GM15510 (cell line): ENCODE measurements around the gene ZNF831.

Experiments used
- POLR2A ChIP-seq: IDR thresholded peaks from 3 replicates; pipeline ENCODE4 v1.6.1; 2011; ENCODE audit warnings: borderline replicate concordance; ENCODE audit not compliant: insufficient read length; ENCODE audit errors: extremely low read depth

Gene ZNF831

DNA sequence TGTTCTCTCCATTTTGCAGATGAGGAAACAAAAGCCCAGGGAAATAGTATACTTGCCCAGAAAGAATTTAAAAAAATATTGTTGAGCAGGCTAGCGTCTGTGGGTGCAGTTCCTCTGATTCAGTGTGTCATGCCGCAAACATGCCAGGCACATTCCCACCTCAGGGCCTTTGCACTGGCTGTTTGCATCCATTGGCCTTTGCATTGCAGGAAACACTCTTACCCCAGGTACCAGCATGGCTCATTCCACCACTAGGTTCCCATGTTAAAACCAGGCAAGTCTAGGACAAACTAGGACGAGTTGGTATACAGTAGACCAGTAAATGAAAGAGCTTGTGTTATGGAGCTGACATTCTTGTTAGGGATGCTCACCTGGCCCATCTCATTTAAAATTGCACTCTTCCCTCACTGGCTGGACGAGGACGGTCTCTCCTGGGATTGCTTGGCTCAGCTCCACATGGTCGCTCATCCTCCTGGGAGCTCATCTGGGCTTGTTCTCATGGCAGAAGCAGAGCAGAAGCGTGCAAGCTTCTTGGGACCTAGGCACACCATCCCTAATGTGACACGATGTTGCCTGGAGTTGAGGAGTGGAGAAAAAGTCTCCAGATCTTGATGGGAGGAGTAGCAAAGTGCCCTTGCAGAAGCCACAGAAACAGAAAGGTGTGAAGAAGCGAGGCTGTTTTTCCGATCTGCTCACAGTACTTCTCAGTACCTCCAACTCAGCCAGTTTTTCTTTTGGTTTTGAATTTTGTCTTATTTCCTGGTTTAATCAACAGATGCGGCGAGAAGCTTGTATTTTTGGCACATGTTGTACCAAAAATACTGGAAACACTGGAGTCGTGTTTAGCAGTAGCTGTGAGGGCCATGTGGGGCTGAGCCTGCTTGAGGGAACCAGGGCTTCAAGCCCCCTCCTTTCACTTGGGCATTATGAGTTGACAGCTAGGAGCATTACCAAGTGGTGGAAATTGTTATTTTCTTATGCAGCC is 13.9 kb downstream of the ZNF831 start:
- no peak for TF ChIP-seq POLR2A

DNA sequence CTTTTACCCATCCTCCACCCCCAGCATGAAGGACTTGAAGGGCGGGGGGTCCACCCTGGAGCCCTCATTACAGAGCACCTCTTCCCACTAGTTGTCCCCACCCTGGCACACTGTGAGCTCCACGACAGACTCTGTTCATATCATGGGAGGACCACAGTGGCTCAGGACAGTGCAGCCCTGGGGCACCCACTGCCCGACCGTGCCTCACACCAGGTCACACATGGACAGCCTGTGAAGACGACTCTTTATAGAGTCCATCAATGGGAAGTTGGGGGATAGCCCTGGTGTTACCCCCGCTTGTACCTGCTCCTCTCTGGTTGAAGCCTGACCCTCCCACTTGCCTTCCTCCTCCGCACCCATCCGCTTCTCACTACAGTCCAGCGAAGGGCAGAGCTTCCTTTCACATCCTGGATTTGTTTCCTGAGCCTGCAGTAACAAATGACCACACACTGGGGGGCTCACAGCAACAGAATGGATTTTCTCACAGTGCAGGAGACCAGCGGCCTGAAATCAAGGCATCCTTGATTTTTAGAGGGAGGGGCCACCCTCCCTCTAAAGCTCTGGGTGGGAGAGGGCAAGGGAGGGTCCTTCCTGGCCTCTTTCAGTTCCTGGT is 15.5 kb downstream of the ZNF831 start:
- TF ChIP-seq POLR2A, result no peak

DNA sequence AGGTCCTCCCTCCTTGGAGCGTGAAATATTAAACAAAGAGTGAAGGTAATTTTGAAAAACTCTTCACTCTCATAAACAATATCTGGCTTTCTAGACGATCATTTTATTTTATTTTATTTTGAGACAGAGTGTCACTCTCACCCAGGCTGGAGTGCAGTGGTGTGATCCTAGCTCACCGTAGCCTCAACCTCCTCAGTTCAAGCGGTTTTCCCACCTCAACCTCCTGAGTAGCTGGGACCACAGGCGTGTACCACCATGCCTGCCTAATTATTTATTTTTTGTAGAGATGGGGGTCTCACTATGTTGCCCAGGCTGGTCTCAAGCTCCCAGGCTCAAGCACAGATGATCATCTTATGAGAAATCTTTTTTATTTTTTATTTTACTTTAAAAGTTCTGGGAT is 16.4 kb downstream of the ZNF831 start:
- TF ChIP-seq POLR2A, result no peak

DNA sequence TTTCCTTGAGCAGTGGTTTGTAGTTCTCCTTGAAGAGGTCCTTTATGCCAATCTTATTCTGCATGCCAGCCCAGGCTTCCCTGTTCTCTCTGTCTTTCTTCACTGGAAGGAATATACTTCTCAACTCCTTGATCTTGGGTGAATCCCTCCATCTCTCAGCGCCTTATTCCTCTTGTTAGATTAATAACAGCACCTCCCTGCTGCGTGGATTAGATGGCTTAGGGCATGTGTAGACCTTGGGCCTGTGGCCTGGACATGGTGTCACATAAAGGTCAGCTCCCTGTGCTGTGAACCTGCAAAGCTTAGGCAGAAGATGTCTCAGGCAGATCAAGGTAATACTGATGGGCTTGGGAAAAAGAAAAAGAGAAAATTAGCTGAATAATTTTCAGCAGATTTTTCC is 18.3 kb downstream of the ZNF831 start:
- TF ChIP-seq POLR2A, result no peak

DNA sequence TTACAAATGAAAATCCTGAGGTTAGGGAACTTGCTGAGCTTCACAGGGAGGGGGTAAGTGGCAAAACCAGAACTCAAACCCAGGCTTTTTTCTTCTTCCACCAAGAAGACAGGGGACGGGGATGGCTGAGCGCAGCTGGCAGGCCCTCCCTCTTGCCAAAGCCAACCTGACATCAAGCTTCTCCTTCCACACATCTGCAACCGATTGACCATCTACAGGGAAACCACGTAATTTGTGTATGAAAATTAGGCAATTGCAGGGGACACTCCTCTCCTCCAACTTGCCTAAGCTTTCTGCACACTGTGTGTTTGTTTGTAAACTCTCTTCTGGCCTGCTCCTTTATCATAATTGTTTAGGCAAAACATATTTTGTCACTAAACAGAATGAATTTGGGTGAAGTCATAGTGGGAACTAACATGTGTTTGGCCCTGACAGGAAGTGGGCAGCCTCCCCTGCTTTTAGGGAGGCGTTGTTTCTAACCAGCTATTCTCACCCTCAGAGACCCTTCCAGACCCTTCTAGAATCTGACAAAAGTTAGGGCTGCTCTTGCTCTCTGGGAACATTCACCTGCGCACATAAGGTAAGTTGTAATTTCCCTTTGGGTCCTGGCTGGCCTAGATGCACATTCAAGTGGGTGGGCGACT is 18.9 kb downstream of the ZNF831 start:
- TF ChIP-seq POLR2A, result no peak

DNA sequence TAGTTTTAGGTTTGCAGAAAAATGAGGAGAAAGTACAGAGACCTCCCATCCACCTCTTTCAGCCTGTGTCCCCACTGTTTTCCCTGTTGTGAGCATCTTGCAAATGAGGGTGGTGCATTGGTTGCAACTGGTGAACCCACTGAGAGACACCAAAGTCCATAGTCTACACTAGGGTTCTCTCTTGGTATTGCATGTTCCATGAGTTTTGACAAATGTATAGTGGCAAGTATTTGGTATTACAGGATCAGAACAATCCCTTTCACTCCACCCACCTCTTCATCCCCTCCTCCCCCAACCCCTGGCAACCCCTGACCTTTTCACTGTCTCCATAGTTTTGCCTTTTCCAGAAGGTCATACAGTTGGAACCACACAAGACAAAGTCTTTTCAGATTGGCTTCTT is 20.1 kb downstream of the ZNF831 start:
- TF ChIP-seq POLR2A, result no peak

DNA sequence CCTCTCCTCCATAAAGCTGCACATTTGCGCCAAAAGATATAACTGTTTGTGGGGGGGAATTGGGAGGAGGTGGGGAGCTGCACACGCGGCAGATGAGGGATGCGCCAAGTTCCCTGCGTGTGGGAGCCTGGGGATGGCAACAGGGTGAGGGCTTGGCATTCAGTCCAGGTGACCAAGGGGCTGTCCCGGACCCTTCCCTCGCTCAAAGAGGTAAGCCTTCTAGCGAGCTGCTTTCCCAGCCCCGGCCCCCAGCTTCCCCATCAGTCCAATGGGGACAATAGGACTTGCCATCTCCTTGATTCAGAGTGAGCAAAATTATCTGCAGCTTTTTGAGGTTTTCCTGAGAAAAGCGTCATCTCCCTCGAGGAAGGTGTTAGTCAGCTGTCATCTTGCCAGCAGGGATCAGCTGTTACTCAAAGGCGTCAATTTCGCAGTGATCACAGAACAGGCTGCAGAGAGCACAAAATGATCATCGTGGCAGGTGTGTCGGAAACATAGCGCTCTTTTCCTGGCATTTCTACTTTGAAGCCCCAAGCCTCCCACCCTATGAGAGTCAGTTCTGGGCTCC is 21.3 kb downstream of the ZNF831 start:
- TF ChIP-seq POLR2A, result no peak

DNA sequence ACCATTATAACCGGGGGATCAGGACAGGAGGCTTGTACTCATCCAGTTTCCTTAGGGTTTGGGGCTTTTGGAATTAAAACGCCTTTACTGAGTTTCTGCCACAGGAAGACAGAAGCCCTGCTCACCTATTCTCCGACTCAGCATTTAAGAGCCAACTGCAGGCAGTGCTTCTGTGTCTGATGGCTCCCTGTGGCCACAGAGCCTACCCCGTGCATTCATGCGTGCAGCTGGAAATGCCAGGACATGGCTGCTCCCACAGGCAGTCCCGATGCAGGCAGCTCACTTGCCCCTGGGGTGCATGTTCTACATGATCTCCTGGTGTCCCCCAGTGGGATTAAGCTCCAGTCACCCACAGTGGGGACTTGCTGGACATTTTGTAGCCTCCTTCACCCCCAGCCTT is 22.2 kb downstream of the ZNF831 start:
- no peak for TF ChIP-seq POLR2A

DNA sequence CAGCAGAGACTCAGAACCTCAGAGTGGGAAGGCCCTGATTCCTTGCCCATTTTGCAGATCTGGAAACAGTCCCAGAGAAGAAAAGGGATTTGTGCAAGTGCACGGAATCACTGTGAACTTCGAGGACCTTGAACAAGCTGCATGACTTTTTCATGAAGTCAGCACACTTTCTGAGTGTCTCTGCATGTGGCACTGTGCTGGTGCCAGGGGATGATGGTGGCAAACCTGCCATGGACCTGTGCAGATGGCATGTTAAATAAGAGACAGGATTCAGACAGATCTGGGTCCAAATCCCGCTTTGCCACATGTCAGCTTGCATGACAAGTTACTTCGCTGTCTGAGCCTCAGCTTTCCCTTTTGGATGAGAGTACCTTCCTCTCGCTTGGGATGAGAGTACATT is 26.8 kb downstream of the ZNF831 start:
- no peak for TF ChIP-seq POLR2A

DNA sequence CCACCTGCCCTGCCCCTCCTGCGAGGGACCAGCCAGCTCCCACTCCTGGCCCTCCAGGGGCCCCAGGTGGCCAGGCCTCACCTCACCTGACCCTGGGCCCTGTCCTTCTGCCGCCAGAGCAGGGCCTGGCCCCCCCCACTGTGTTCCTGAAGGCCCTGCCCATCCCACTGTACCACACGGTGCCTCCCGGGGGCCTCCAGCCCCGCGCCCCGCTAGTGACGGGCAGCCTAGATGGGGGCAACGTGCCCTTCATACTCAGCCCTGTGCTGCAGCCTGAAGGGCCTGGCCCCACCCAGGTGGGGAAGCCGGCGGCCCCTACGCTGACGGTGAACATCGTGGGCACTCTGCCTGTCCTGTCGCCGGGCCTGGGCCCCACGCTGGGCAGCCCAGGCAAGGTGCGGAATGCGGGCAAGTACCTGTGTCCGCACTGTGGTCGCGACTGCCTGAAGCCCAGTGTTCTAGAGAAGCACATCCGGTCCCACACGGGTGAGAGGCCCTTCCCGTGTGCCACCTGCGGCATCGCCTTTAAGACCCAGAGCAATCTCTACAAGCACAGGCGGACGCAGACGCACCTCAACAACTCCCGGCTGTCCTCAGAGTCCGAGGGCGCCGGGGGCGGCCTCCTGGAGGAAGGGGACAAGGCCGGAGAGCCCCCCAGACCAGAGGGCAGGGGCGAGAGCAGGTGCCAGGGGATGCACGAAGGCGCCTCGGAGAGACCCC is 27.6 kb downstream of the ZNF831 start:
- no peak for TF ChIP-seq POLR2A

DNA sequence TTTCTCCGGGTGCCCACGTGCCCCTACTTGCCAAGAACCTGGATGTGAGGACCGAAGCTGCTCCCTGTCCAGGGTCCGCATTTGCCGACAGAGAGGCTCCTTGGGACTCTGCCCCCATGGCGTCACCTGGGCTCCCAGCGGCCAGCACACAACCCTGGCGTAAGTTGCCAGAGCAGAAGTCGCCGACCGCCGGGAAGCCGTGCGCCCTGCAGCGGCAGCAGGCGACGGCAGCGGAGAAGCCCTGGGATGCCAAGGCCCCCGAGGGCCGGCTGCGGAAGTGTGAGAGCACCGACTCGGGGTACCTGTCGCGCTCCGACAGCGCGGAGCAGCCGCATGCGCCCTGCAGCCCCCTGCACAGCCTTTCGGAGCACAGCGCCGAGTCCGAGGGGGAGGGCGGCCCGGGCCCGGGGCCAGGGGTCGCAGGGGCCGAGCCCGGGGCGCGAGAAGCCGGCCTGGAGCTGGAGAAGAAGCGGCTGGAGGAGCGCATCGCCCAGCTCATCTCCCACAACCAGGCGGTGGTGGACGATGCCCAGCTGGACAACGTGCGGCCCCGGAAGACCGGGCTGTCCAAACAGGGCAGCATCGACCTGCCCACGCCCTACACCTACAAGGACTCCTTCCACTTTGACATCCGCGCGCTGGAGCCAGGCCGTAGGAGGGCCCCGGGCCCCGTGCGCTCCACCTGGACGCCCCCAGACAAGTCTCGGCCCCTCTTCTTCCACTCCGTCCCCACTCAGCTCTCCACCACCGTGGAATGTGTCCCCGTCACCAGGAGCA is 28.3 kb downstream of the ZNF831 start:
- TF ChIP-seq POLR2A, result no peak

DNA sequence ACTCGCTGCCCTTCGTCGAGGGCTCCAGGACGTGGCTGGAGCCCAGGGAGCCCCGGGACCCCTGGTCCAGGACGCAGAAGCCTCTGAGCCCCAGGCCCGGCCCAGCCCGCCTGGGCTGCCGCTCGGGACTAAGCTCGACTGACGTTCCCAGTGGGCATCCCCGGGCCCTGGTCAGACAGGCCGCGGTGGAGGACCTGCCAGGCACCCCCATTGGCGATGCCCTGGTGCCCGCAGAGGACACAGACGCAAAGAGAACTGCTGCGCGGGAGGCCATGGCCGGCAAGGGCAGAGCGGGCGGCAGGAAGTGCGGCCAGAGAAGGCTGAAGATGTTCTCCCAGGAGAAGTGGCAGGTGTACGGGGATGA is 28.9 kb downstream of the ZNF831 start:
- no peak for TF ChIP-seq POLR2A

DNA sequence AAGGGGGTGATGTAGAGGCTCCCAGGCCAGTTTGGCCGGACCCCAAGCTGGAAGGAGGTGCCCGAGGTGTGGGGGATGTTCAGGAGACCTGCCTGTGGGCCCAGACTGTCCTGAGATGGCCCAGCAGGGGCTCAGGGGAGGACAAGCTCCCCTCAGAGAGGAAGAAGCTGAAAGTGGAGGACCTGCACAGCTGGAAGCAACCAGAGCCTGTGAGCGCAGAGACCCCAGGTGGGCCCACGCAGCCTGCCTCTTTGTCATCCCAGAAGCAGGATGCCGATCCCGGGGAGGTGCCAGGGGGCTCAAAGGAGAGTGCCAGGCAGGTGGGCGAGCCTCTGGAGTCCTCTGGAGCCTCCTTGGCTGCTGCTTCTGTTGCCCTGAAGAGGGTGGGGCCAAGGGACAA is 29.7 kb downstream of the ZNF831 start:
- no peak for TF ChIP-seq POLR2A

DNA sequence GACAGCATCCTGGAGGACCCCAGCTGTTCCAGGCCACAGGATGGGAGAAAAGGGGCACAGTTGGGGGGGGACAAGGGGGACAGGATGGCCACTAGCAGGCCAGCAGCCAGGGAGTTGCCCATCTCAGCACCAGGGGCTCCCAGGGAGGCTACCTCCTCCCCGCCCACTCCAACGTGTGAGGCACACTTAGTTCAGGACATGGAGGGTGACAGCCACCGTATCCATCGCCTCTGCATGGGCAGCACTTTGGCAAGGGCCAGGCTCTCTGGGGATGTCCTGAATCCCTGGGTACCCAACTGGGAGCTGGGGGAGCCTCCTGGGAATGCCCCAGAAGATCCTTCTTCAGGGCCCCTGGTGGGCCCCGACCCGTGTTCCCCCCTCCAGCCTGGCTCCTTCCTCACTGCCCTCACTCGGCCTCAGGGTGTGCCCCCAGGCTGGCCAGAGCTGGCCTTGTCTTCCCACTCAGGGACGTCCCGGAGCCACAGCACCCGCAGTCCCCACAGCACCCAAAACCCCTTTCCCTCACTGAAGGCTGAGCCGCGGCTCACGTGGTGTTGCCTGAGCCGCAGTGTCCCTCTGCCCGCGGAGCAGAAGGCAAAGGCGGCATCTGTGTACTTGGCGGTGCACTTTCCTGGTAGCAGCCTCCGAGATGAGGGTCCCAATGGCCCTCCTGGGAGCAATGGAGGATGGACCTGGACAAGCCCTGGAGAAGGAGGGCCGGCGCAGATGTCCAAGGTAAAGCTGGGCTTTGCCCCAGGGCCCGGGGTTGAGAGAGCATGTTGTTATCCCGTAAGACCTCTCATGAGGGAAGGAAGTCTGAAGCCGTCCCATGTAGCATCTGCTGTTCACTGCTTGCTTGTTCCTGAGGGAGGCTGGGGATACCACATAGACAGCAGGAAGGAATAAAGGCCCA is 30.7 kb downstream of the ZNF831 start:
- TF ChIP-seq POLR2A, result no peak
